A549 (cell line): Measurements from ENCODE around the gene SUPT4H1.

Experiments
- EP300 ChIP-seq, 2 experiments: fragments of >200 bp; sonication (Bioruptor Twin); formaldehyde crosslinking; IDR thresholded peaks; 2 replicates in 1 of 2; 3 replicates in 1 of 2; pipeline ENCODE4 v1.6.1; 2016 to 2017
- HOXA7 ChIP-seq: fragments of 250-450 bp; sonication (Bioruptor Pico); IDR thresholded peaks from 2 replicates; pipeline ENCODE4 v1.5.0; 2020; ENCODE audit warnings: mild to moderate bottlenecking, moderate library complexity
- KDM1A ChIP-seq: fragments of 200-600 bp; sonication (generic); IDR thresholded peaks from 2 replicates; pipeline ENCODE4 v1.6.1; 2016; ENCODE audit warnings: low read depth, mild to moderate bottlenecking
- POLR2A ChIP-seq: IDR thresholded peaks from 2 replicates; pipeline ENCODE4 v1.6.1; 2012; ENCODE audit warnings: mild to moderate bottlenecking, low read length
- RARB ChIP-seq: fragments of 250-450 bp; sonication (Bioruptor Pico); IDR thresholded peaks from 2 replicates; pipeline ENCODE4 v1.8.0; 2021; ENCODE audit warnings: mild to moderate bottlenecking, moderate library complexity
- SMC3 ChIP-seq: fragments of >200 bp; sonication (Bioruptor Twin); formaldehyde crosslinking; IDR thresholded peaks from 3 replicates; pipeline ENCODE4 v1.6.1; 2018; ENCODE audit warnings: inconsistent platforms
- TF ChIP-seq, protein P1 (sequence below): fragments of >200 bp; sonication (Bioruptor Twin); formaldehyde crosslinking; IDR thresholded peaks from 3 replicates; pipeline ENCODE4 v1.5.1; 2016
- TF ChIP-seq, protein P2 (sequence below): fragments of 200-600 bp; sonication (generic); IDR thresholded peaks from 2 replicates; pipeline ENCODE4 v1.6.1; 2016; ENCODE audit warnings: antibody characterized with exemption, mild to moderate bottlenecking, moderate library complexity
- TF ChIP-seq, protein P3 (sequence below): IDR thresholded peaks from 2 replicates; pipeline ENCODE4 v1.6.1; 2012

DNA sequence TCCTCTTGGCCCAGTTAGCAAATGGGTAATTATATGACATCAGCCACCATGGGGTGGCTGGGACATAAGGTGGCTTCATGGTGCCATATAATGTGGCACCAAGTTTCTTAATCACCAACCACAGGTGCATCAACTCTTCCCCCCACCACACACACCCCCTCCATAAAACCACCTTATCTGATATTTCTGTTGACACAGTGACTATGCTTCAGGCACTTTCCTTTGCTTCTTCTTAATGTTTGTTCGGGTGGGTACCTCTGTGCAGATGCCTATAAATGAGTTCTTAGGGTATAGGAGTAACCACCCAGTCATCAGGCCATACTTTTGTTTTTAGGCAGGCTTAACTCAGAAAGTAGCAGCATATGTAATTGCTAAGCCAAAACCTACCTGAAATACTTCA is 35.8 kb upstream of the SUPT4H1 start:
- no peak for TF ChIP-seq POLR2A
- TF ChIP-seq, protein P1, sequence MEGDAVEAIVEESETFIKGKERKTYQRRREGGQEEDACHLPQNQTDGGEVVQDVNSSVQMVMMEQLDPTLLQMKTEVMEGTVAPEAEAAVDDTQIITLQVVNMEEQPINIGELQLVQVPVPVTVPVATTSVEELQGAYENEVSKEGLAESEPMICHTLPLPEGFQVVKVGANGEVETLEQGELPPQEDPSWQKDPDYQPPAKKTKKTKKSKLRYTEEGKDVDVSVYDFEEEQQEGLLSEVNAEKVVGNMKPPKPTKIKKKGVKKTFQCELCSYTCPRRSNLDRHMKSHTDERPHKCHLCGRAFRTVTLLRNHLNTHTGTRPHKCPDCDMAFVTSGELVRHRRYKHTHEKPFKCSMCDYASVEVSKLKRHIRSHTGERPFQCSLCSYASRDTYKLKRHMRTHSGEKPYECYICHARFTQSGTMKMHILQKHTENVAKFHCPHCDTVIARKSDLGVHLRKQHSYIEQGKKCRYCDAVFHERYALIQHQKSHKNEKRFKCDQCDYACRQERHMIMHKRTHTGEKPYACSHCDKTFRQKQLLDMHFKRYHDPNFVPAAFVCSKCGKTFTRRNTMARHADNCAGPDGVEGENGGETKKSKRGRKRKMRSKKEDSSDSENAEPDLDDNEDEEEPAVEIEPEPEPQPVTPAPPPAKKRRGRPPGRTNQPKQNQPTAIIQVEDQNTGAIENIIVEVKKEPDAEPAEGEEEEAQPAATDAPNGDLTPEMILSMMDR, result no peak
- TF ChIP-seq, protein P2, sequence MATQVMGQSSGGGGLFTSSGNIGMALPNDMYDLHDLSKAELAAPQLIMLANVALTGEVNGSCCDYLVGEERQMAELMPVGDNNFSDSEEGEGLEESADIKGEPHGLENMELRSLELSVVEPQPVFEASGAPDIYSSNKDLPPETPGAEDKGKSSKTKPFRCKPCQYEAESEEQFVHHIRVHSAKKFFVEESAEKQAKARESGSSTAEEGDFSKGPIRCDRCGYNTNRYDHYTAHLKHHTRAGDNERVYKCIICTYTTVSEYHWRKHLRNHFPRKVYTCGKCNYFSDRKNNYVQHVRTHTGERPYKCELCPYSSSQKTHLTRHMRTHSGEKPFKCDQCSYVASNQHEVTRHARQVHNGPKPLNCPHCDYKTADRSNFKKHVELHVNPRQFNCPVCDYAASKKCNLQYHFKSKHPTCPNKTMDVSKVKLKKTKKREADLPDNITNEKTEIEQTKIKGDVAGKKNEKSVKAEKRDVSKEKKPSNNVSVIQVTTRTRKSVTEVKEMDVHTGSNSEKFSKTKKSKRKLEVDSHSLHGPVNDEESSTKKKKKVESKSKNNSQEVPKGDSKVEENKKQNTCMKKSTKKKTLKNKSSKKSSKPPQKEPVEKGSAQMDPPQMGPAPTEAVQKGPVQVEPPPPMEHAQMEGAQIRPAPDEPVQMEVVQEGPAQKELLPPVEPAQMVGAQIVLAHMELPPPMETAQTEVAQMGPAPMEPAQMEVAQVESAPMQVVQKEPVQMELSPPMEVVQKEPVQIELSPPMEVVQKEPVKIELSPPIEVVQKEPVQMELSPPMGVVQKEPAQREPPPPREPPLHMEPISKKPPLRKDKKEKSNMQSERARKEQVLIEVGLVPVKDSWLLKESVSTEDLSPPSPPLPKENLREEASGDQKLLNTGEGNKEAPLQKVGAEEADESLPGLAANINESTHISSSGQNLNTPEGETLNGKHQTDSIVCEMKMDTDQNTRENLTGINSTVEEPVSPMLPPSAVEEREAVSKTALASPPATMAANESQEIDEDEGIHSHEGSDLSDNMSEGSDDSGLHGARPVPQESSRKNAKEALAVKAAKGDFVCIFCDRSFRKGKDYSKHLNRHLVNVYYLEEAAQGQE, result no peak
- no peak for TF ChIP-seq RARB (CRISPR knock-in tag)
- TF ChIP-seq SMC3, result no peak
- peak; percentile 55 to 75; a peak in 3 of 5 replicates for TF ChIP-seq EP300 (IDR thresholded peaks at IDR 0.05)
- no peak for TF ChIP-seq HOXA7 (CRISPR knock-in tag)
- TF ChIP-seq, protein P3, sequence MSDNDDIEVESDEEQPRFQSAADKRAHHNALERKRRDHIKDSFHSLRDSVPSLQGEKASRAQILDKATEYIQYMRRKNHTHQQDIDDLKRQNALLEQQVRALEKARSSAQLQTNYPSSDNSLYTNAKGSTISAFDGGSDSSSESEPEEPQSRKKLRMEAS, result no peak; the same call in 1 of the 2 replicates
- TF ChIP-seq KDM1A, result no peak
